ENCODE measurements around the gene RIMBP2.

Gene RIMBP2

DNA sequence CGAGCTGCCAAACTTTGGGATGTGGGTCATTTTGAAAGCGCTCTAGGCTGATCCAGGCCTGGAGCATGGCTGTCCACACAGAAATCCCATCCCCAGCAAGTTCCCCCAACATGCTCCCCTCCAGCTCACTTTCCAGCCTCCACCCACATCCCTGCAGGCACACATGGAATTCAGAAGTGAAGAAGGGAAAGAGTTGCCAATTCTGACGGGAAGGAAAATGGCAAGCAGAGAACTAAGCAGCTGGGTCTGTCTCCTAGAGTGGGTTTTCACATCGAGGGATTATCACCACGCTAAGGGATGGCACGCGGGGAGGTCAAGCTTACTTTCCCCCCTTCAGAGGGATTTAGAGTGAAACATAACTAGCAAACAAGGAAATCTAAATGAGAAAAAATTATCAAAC, 142.3 kb downstream of the RIMBP2 start:
- TF ChIP-seq, protein P1, sequence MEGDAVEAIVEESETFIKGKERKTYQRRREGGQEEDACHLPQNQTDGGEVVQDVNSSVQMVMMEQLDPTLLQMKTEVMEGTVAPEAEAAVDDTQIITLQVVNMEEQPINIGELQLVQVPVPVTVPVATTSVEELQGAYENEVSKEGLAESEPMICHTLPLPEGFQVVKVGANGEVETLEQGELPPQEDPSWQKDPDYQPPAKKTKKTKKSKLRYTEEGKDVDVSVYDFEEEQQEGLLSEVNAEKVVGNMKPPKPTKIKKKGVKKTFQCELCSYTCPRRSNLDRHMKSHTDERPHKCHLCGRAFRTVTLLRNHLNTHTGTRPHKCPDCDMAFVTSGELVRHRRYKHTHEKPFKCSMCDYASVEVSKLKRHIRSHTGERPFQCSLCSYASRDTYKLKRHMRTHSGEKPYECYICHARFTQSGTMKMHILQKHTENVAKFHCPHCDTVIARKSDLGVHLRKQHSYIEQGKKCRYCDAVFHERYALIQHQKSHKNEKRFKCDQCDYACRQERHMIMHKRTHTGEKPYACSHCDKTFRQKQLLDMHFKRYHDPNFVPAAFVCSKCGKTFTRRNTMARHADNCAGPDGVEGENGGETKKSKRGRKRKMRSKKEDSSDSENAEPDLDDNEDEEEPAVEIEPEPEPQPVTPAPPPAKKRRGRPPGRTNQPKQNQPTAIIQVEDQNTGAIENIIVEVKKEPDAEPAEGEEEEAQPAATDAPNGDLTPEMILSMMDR (IDR thresholded peaks at IDR 0.05), result no peak

DNA sequence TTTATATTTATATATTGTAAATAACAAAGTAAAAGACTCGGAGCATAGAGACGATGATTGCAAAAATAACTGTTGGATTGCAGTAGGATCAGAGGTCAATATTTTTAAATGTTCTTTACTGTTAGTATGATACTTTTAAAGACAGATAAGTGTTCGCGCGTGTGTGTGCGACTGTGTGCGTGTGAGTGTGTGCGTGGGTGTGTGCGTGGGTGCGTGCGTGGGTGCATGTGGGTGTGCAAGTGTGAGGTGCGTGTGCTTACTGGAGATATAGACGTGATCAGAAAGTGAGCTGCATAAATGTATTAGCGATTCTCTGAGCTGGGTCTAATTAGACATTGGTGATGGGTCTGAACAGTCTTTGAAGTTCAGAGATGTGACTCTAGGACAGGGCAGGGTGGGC, 142.9 kb downstream of the RIMBP2 start:
- TF ChIP-seq, protein P1 (IDR thresholded peaks at IDR 0.05), result no peak

DNA sequence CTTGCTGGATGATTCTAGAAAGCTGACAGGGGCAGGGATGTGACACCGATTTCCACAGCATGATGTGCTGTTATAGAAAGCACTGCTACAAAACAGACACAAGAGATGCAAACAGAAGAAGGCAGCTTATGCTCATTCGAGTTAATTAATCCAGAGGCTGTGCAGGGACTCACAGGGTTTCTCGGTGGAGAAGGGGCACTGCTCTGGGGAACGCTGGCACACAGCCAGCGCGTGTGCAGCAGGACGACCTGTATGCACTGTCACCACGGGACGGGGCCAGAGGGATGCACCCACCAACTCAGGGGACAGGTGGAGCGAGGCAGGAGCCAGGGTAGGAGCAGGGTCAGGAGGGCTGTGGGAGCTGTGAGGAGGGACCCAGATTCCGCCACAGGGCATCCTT, 143.5 kb downstream of the RIMBP2 start:
- TF ChIP-seq, protein P1 (IDR thresholded peaks at IDR 0.05), result no peak

DNA sequence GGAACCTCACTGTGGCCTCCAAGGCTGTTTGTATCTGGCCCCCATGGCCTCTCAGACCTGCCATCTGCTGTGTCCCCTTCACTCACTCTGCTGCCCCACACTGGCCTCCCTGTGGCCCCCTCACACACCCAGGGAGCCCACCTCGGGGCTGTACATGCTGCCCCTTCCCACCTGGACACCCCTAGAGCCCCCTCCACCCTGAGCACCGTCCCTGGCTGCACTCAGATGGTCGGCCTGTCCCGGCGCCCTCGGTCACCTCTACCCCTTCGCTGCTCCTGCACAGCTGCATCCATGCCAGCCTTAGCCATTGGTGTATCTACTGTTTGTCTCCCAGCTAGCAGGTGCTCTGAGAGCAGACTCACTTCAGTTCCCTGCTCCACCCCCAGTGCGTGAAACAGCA, 144.4 kb downstream of the RIMBP2 start:
- TF ChIP-seq, protein P1 (IDR thresholded peaks at IDR 0.05), result no peak

DNA sequence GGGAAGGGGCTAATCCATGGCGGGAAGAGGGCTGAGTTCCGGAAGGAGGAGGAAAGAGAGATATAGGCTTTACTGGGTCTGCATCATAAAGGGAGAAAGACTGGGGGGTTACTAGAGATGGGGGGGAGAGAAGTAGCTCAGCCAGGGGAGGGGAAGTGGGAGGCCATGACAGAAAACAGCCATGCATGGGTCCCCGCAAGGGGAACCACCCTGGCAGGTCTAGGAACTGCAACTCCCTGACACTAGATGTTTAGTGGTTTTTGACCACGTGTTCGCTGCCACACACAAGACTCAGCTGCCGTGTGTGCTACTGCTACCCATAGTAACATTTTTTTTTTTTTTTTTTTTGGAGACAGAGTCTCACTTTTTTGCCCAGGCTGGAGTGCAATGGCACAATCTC, 145.0 kb downstream of the RIMBP2 start:
- TF ChIP-seq, protein P1 (IDR thresholded peaks at IDR 0.05), result no peak

DNA sequence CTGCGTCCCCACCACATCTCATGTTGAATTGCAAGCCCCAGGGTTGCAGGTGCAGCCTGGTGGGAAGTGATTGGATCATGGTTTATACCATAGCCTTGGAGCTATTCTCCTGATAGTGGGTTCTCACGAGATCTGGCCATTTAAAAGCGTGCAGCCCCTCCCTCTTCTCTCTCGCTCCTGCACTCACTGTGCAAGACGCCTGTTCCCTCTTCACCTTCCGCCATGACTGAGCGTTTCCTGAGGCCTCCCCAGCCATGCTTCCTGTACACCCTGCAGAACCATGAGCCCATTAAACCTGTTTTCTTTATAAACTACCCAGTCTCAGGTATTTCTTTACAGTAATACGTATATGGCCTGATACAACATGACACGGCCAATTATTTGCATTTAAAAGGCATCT, 146.6 kb downstream of the RIMBP2 start:
- TF ChIP-seq, protein P1 (IDR thresholded peaks at IDR 0.05), result no peak

DNA sequence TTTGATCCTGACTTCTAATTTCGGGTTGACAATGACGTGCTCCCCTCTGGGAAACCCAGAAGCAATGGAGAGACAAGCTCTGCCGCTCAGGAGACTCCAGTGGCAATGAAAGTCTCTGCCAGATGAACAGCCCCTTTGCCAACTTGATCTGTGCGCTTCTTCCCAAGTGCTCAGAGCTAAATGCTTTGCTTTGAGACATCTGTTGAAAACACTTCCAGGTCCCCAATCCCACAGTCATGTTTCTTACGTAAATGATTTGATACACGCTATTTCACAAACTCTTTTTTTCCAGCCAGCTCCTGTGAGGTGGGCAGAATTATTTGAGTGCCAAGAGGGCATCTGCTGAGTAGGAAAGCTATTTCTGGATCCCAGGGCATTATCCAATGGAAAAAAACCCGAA, 147.6 kb downstream of the RIMBP2 start:
- TF ChIP-seq, protein P1 (IDR thresholded peaks at IDR 0.05), result no peak

DNA sequence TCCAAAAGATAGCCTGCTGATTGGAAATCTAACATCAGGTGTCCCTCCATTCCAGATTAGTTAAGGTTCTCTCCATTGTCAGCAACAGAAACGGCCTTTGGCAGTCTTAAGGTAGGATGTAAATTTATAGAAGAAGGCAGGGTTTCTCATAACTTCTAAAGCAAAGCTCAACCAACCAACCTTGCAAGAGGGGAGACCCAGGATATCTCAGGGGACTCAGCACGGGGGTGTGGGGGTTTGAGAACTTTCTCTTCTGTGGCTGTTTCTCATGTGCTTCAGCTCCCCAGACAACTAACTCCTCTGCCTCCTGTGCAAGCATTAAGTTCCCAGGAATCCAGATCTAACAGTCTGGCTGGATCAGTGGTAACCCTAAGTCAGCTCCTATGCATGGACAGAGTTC, 148.1 kb downstream of the RIMBP2 start:
- TF ChIP-seq, protein P1 (IDR thresholded peaks at IDR 0.05), result no peak

All from LNCAP (cell line).